GM23338 (cell line): ENCODE data around the gene LRRC52. TPM values are rescaled to one million over a fixed set of nuclear protein-coding genes. Genes with fewer than 3 reads are reported as not detected.

Experiments
- ATAC-seq: fragments of 200-7000 bp; cut with Tn5 transposase; 3 replicates; pipeline ENCODE4 v1.9.1; 2020
- DNase-seq: peaks from one replicate; pipeline ENCODE4 v3.0.0-alpha.2; 2015; ENCODE audit warnings: low spot score
- H2AFZ ChIP-seq: fragments of 200-600 bp; sonication (generic); 2 replicates; pipeline ENCODE4 v1.8.0; 2016; ENCODE audit warnings: antibody characterized with exemption, mild to moderate bottlenecking, moderate library complexity
- H3F3A ChIP-seq: fragments of 200-600 bp; sonication (generic); replicated peaks from 2 replicates; pipeline ENCODE4 v1.8.0; 2017; ENCODE audit warnings: antibody characterized with exemption, mixed run types, low read depth
- H3K27ac ChIP-seq: fragments of 200-600 bp; sonication (generic); 2 replicates; pipeline ENCODE4 v1.6.1; 2016; ENCODE audit warnings: low read depth
- H3K27me3 ChIP-seq: fragments of 200-600 bp; sonication (generic); 2 replicates; pipeline ENCODE4 v1.8.0; 2016; ENCODE audit warnings: mild to moderate bottlenecking, mixed run types, moderate library complexity; ENCODE audit not compliant: insufficient read depth
- H3K36me3 ChIP-seq: fragments of 200-600 bp; sonication (generic); 2 replicates; pipeline ENCODE4 v1.8.0; 2016; ENCODE audit warnings: mild to moderate bottlenecking; ENCODE audit not compliant: insufficient read depth
- H3K4me1 ChIP-seq: fragments of 200-600 bp; sonication (generic); 2 replicates; pipeline ENCODE4 v1.8.0; 2016; ENCODE audit warnings: mild to moderate bottlenecking, moderate library complexity; ENCODE audit not compliant: insufficient read depth
- H3K4me2 ChIP-seq: fragments of 200-600 bp; sonication (generic); 2 replicates; pipeline ENCODE4 v1.7.1; 2017; ENCODE audit warnings: mixed run types
- H3K4me3 ChIP-seq: fragments of 200-600 bp; sonication (generic); 2 replicates; pipeline ENCODE4 v1.6.1; 2016; ENCODE audit warnings: mixed run types
- H3K79me2 ChIP-seq: fragments of 200-600 bp; sonication (generic); replicated peaks from 2 replicates; pipeline ENCODE4 v1.8.0; 2017; ENCODE audit warnings: mild to moderate bottlenecking; ENCODE audit not compliant: insufficient read depth
- H3K9me2 ChIP-seq: fragments of 200-600 bp; sonication (generic); 2 replicates; pipeline ENCODE4 v1.8.0; 2017; ENCODE audit not compliant: insufficient read depth
- H4K20me1 ChIP-seq: fragments of 200-600 bp; sonication (generic); replicated peaks from 2 replicates; pipeline ENCODE4 v1.8.0; 2017; ENCODE audit warnings: mild to moderate bottlenecking; ENCODE audit not compliant: insufficient read depth
- H3K27ac Mint-ChIP-seq: 2 replicates; pipeline ENCODE4 v1.8.0; 2020; ENCODE audit warnings: inconsistent platforms, mild to moderate bottlenecking, moderate library complexity, mixed read lengths
- H3K27me3 Mint-ChIP-seq: 3 replicates; pipeline ENCODE4 v1.8.0; 2022; ENCODE audit warnings: low read depth, mild to moderate bottlenecking, moderate library complexity, mixed read lengths, inconsistent platforms; ENCODE audit not compliant: insufficient read depth, poor library complexity
- H3K36me3 Mint-ChIP-seq: 3 replicates; pipeline ENCODE4 v1.8.0; 2021; ENCODE audit warnings: low read depth, mild to moderate bottlenecking, inconsistent platforms, moderate library complexity, mixed read lengths
- H3K4me1 Mint-ChIP-seq: 3 replicates; pipeline ENCODE4 v1.8.0; 2020; ENCODE audit warnings: mild to moderate bottlenecking, inconsistent platforms, mixed read lengths
- H3K4me3 Mint-ChIP-seq: 3 replicates; pipeline ENCODE4 v1.8.0; 2021; ENCODE audit warnings: moderate library complexity, mild to moderate bottlenecking, inconsistent platforms, mixed read lengths
- H3K9me3 Mint-ChIP-seq: 3 replicates; pipeline ENCODE4 v1.8.0; 2020; ENCODE audit warnings: moderate library complexity, mild to moderate bottlenecking, inconsistent platforms, mixed read lengths
- CREB1 ChIP-seq: fragments of 250-450 bp; sonication (Bioruptor Pico); IDR thresholded peaks from 2 replicates; pipeline ENCODE4 v1.5.0; 2020; ENCODE audit warnings: low read depth, mild to moderate bottlenecking, moderate library complexity
- EZH2 ChIP-seq: fragments of 200-600 bp; sonication (generic); IDR thresholded peaks from one replicate; pipeline ENCODE4 v1.8.0; 2017; ENCODE audit warnings: antibody characterized with exemption, mild to moderate bottlenecking, low read depth; ENCODE audit not compliant: unreplicated experiment
- EZH2phosphoT487 ChIP-seq: fragments of 200-600 bp; sonication (generic); IDR thresholded peaks from one replicate; pipeline ENCODE4 v1.8.1; 2018; ENCODE audit warnings: antibody characterized with exemption; ENCODE audit not compliant: unreplicated experiment
- JUNB ChIP-seq: IDR thresholded peaks from one replicate; pipeline ENCODE4 v1.6.1; 2016; ENCODE audit warnings: antibody characterized with exemption; ENCODE audit not compliant: unreplicated experiment
- NANOG ChIP-seq: IDR thresholded peaks from 2 replicates; pipeline ENCODE4 v1.6.1; 2016; ENCODE audit warnings: antibody characterized with exemption, borderline replicate concordance
- POLR2AphosphoS5 ChIP-seq: IDR thresholded peaks from 2 replicates; pipeline ENCODE4 v1.6.1; 2016; ENCODE audit warnings: antibody characterized with exemption, low read depth
- STAT1 ChIP-seq: IDR thresholded peaks from one replicate; pipeline ENCODE4 v1.6.1; 2016; ENCODE audit warnings: antibody characterized with exemption; ENCODE audit not compliant: unreplicated experiment
- ZNF114 ChIP-seq: fragments of 250-450 bp; sonication (Bioruptor Pico); IDR thresholded peaks from 2 replicates; pipeline ENCODE4 v1.5.0; 2020; ENCODE audit warnings: mild to moderate bottlenecking, moderate library complexity
- ZNF331 ChIP-seq: fragments of 250-450 bp; sonication (Bioruptor Pico); IDR thresholded peaks from 2 replicates; pipeline ENCODE4 v1.5.0; 2020; ENCODE audit warnings: low read depth, mild to moderate bottlenecking, moderate library complexity
- polyA plus RNA-seq: library from polyadenylated mRNA; unstranded; fragments of >200 nt; fragmentation: Nextera tagmentation; extraction: Ambion mirVana; gene quantifications from 2 replicates; pipeline ENCODE4 v1.2.1, GENCODE V29; 2016
- total RNA-seq: library from RNA; depleted of rRNA; stranded (reverse); fragments of >200 nt; shearing (Covaris generic); gene quantifications from 2 replicates; pipeline ENCODE4 v1.2.3, GENCODE V29; 2014
- TF ChIP-seq, protein P1 (sequence below): fragments of 250-450 bp; sonication (Bioruptor Pico); IDR thresholded peaks from 2 replicates; pipeline ENCODE4 v1.5.0; 2020; ENCODE audit warnings: mild to moderate bottlenecking, moderate library complexity
- TF ChIP-seq, protein P2 (sequence below), 2 experiments: fragments of 200-600 bp in 1 of 2; sonication (generic) in 1 of 2; conservative IDR thresholded peaks; 2 replicates each; pipeline versions ENCODE4 v1.5.1 to v1.6.1; 2016 to 2017; ENCODE audit warnings: antibody characterized with exemption in 2 of 2, low read depth in 2 of 2, mild to moderate bottlenecking in 2 of 2, moderate library complexity in 1 of 2
- TF ChIP-seq, protein P3 (sequence below): IDR thresholded peaks from one replicate; pipeline ENCODE4 v1.6.1; 2018; ENCODE audit warnings: antibody characterized with exemption; ENCODE audit not compliant: unreplicated experiment
- TF ChIP-seq, protein P4 (sequence below): IDR thresholded peaks from 2 replicates; pipeline ENCODE4 v1.6.1; 2016; ENCODE audit warnings: antibody characterized with exemption

The LRRC52 gene
- total and polyA plus RNA-seq, 2 experiments from 2014 or later: not detected

DNA sequence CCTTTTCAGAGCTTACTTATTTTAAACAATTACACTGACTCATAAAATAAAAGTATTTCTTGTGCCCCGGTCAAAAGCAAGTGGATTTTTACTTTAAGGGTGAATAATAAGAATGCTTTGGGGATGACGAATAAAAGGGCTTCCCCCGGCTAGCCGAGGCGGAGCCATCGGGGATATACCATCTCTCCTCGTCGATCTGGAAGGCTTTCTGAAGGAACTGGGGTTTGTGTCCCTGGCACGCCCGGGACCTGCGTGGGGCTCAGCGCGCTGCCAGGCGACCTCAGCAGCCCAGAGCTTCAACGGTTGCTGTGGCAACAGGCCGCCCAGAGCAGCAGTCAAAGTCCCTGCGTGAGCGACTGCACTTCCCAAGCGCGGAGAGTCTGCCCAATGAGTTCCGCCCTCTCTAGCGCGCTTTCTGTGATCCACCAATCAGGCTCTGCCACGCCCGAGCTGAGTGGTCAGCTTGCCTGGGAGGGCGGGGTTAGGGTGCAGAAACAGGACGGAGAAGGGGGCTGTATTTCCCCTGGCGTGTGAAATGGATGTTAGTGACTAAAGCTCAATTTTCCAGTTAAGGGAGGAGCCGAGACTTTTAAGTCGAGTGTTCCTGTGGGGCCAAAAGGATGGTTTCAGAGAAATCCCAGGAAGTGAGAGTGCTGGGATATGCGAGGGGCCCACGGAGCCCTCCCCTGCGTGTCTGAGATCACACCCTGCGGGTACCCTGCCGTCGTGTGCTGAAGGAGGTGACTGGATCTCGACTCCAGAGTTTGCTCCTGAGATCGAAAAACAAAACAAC is 54.3 kb downstream of the LRRC52 start:
- Histone ChIP-seq H3K36me3 (no peaks in the 10 kb centered on the region), H3K27me3 (no peaks in the 10 kb centered on the region), H2AFZ (peak overlapping the region; percentile 70), H3K4me1 (peaks cover 11% of the 10 kb centered on the region; the same call in 1 of the 2 replicates), H3K9me2 (no peaks in the 10 kb centered on the region), H3K79me2 (no peaks in the 10 kb centered on the region), H4K20me1 (no peaks in the 10 kb centered on the region), H3K4me3 (peak overlapping the region; percentile 76), H3F3A (no peaks in the 10 kb centered on the region), H3K27ac (peak overlapping the region; percentile 81), H3K4me2 (peak overlapping the region; percentile 87)
- Mint-ChIP-seq H3K27me3 (no peaks in the 10 kb centered on the region), H3K36me3 (no peaks in the 10 kb centered on the region), H3K27ac (peak overlapping the region; percentile 88), H3K4me1 (peaks cover 21% of the 10 kb centered on the region), H3K4me3 (peak overlapping the region; percentile 96), H3K9me3 (no peaks in the 10 kb centered on the region)
- DNase-seq (peak; percentile 97), ATAC-seq (peak; percentile 97)
- TF ChIP-seq CREB1 (CRISPR knock-in tag) (peak; percentile 65; the same call in 1 of the 2 replicates), POLR2AphosphoS5 (peak; percentile 53), ZNF331 (no peak), STAT1 (no peak), NANOG (no peak), EZH2 (no peak), ZNF114 (CRISPR knock-in tag) (no peak), JUNB (no peak), EZH2phosphoT487 (no peak)
- TF ChIP-seq, protein P1, sequence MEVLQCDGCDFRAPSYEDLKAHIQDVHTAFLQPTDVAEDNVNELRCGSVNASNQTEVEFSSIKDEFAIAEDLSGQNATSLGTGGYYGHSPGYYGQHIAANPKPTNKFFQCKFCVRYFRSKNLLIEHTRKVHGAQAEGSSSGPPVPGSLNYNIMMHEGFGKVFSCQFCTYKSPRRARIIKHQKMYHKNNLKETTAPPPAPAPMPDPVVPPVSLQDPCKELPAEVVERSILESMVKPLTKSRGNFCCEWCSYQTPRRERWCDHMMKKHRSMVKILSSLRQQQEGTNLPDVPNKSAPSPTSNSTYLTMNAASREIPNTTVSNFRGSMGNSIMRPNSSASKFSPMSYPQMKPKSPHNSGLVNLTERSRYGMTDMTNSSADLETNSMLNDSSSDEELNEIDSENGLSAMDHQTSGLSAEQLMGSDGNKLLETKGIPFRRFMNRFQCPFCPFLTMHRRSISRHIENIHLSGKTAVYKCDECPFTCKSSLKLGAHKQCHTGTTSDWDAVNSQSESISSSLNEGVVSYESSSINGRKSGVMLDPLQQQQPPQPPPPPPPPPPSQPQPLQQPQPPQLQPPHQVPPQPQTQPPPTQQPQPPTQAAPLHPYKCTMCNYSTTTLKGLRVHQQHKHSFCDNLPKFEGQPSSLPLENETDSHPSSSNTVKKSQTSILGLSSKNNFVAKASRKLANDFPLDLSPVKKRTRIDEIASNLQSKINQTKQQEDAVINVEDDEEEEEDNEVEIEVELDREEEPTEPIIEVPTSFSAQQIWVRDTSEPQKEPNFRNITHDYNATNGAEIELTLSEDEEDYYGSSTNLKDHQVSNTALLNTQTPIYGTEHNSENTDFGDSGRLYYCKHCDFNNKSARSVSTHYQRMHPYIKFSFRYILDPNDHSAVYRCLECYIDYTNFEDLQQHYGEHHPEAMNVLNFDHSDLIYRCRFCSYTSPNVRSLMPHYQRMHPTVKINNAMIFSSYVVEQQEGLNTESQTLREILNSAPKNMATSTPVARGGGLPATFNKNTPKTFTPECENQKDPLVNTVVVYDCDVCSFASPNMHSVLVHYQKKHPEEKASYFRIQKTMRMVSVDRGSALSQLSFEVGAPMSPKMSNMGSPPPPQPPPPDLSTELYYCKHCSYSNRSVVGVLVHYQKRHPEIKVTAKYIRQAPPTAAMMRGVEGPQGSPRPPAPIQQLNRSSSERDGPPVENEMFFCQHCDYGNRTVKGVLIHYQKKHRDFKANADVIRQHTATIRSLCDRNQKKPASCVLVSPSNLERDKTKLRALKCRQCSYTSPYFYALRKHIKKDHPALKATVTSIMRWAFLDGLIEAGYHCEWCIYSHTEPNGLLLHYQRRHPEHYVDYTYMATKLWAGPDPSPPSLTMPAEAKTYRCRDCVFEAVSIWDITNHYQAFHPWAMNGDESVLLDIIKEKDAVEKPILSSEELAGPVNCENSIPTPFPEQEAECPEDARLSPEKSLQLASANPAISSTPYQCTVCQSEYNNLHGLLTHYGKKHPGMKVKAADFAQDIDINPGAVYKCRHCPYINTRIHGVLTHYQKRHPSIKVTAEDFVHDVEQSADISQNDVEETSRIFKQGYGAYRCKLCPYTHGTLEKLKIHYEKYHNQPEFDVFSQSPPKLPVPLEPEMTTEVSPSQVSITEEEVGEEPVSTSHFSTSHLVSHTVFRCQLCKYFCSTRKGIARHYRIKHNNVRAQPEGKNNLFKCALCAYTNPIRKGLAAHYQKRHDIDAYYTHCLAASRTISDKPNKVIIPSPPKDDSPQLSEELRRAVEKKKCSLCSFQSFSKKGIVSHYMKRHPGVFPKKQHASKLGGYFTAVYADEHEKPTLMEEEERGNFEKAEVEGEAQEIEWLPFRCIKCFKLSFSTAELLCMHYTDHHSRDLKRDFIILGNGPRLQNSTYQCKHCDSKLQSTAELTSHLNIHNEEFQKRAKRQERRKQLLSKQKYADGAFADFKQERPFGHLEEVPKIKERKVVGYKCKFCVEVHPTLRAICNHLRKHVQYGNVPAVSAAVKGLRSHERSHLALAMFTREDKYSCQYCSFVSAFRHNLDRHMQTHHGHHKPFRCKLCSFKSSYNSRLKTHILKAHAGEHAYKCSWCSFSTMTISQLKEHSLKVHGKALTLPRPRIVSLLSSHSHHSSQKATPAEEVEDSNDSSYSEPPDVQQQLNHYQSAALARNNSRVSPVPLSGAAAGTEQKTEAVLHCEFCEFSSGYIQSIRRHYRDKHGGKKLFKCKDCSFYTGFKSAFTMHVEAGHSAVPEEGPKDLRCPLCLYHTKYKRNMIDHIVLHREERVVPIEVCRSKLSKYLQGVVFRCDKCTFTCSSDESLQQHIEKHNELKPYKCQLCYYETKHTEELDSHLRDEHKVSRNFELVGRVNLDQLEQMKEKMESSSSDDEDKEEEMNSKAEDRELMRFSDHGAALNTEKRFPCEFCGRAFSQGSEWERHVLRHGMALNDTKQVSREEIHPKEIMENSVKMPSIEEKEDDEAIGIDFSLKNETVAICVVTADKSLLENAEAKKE (CRISPR knock-in tag): no peak
- TF ChIP-seq, protein P2, sequence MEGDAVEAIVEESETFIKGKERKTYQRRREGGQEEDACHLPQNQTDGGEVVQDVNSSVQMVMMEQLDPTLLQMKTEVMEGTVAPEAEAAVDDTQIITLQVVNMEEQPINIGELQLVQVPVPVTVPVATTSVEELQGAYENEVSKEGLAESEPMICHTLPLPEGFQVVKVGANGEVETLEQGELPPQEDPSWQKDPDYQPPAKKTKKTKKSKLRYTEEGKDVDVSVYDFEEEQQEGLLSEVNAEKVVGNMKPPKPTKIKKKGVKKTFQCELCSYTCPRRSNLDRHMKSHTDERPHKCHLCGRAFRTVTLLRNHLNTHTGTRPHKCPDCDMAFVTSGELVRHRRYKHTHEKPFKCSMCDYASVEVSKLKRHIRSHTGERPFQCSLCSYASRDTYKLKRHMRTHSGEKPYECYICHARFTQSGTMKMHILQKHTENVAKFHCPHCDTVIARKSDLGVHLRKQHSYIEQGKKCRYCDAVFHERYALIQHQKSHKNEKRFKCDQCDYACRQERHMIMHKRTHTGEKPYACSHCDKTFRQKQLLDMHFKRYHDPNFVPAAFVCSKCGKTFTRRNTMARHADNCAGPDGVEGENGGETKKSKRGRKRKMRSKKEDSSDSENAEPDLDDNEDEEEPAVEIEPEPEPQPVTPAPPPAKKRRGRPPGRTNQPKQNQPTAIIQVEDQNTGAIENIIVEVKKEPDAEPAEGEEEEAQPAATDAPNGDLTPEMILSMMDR (conservative IDR thresholded peaks at IDR 0.05; ENCODE audit: low read depth in 2 of 2): no peak
- TF ChIP-seq, protein P3, sequence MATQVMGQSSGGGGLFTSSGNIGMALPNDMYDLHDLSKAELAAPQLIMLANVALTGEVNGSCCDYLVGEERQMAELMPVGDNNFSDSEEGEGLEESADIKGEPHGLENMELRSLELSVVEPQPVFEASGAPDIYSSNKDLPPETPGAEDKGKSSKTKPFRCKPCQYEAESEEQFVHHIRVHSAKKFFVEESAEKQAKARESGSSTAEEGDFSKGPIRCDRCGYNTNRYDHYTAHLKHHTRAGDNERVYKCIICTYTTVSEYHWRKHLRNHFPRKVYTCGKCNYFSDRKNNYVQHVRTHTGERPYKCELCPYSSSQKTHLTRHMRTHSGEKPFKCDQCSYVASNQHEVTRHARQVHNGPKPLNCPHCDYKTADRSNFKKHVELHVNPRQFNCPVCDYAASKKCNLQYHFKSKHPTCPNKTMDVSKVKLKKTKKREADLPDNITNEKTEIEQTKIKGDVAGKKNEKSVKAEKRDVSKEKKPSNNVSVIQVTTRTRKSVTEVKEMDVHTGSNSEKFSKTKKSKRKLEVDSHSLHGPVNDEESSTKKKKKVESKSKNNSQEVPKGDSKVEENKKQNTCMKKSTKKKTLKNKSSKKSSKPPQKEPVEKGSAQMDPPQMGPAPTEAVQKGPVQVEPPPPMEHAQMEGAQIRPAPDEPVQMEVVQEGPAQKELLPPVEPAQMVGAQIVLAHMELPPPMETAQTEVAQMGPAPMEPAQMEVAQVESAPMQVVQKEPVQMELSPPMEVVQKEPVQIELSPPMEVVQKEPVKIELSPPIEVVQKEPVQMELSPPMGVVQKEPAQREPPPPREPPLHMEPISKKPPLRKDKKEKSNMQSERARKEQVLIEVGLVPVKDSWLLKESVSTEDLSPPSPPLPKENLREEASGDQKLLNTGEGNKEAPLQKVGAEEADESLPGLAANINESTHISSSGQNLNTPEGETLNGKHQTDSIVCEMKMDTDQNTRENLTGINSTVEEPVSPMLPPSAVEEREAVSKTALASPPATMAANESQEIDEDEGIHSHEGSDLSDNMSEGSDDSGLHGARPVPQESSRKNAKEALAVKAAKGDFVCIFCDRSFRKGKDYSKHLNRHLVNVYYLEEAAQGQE: no peak
- TF ChIP-seq, protein P4, sequence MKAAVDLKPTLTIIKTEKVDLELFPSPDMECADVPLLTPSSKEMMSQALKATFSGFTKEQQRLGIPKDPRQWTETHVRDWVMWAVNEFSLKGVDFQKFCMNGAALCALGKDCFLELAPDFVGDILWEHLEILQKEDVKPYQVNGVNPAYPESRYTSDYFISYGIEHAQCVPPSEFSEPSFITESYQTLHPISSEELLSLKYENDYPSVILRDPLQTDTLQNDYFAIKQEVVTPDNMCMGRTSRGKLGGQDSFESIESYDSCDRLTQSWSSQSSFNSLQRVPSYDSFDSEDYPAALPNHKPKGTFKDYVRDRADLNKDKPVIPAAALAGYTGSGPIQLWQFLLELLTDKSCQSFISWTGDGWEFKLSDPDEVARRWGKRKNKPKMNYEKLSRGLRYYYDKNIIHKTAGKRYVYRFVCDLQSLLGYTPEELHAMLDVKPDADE: 0 out of 2 replicates have a peak, but pooled peaks have one; percentile 13
